ENCODE data around the gene ARL14.

DNA sequence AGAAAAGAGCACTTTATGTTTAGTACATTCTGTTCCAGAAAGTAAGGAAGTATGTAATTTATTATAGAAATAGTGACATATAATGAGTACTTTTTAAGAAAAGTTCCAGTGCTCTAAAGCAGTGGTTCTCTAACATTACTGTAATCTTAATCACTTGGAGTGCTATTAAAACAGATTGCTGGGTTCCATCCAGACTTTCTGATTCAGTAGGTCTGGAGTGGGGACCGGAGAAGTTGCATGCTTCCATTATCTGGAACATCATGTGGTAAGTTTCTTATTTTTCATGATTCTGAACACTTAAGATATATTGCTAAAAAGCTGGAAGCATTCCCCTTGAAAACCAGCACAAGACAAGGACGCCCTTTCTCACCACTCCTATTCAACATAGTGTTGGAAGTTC lies 47.5 kb upstream of the ARL14 start:
- TF ChIP-seq, protein P1, sequence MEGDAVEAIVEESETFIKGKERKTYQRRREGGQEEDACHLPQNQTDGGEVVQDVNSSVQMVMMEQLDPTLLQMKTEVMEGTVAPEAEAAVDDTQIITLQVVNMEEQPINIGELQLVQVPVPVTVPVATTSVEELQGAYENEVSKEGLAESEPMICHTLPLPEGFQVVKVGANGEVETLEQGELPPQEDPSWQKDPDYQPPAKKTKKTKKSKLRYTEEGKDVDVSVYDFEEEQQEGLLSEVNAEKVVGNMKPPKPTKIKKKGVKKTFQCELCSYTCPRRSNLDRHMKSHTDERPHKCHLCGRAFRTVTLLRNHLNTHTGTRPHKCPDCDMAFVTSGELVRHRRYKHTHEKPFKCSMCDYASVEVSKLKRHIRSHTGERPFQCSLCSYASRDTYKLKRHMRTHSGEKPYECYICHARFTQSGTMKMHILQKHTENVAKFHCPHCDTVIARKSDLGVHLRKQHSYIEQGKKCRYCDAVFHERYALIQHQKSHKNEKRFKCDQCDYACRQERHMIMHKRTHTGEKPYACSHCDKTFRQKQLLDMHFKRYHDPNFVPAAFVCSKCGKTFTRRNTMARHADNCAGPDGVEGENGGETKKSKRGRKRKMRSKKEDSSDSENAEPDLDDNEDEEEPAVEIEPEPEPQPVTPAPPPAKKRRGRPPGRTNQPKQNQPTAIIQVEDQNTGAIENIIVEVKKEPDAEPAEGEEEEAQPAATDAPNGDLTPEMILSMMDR (IDR thresholded peaks at IDR 0.05) = no peak
- no peak for TF ChIP-seq POLR2A (IDR thresholded peaks at IDR 0.05)

Data from body of pancreas (tissue), 4 donors.